Tibial nerve (tissue), 4 donors: ENCODE data around the gene TRIP6. TPM values are rescaled to one million over a fixed set of nuclear protein-coding genes. Genes with fewer than 3 reads are reported as not detected.

Source experiments
- DNase-seq, 2 donors: peaks; one replicate each; pipeline ENCODE4 v3.0.0-alpha.2; 2019; ENCODE audit warnings: low spot score in 2 of 2
- H3K27ac ChIP-seq, 4 donors: fragments of 200-600 bp; sonication (generic) in 3 of 4; one replicate each; pipeline ENCODE4 v1.5.1; 2017 to 2019; ENCODE audit warnings: mild to moderate bottlenecking in 1 of 4
- H3K27me3 ChIP-seq, 2 donors: fragments of 200-600 bp; sonication (generic) in 1 of 2; one replicate each; pipeline versions ENCODE4 v1.5.1 to v1.6.0; 2017 to 2019
- H3K36me3 ChIP-seq, 3 donors: fragments of 200-600 bp; sonication (generic); one replicate each; pipeline ENCODE4 v1.5.1; 2018 to 2019
- H3K4me1 ChIP-seq, 4 donors: fragments of 200-600 bp; sonication (generic) in 3 of 4; one replicate each; pipeline ENCODE4 v1.5.1; 2017 to 2019
- H3K4me3 ChIP-seq, 4 donors: fragments of 200-600 bp; sonication (generic) in 3 of 4; one replicate each; pipeline ENCODE4 v1.5.1; 2017 to 2019; ENCODE audit warnings: mild to moderate bottlenecking in 1 of 4, moderate library complexity in 1 of 4
- H3K9me3 ChIP-seq, 4 donors: fragments of 200-600 bp; sonication (generic) in 3 of 4; one replicate each; pipeline ENCODE4 v1.5.1; 2017 to 2019
- CTCF ChIP-seq, 5 experiments: fragments of 200-600 bp in 3 of 5; fragments of 450-650 bp in 2 of 5; sonication (generic) in 3 of 5; IDR thresholded peaks; one replicate each; pipeline ENCODE4 v1.5.1; 2016 to 2019; ENCODE audit warnings: antibody characterized with exemption in 5 of 5, mild to moderate bottlenecking in 3 of 5, moderate library complexity in 2 of 5
- EP300 ChIP-seq, 2 donors: sonication (generic); formaldehyde crosslinking; IDR thresholded peaks; one replicate each; pipeline ENCODE4 v1.6.1; 2017; ENCODE audit warnings: antibody characterized with exemption in 2 of 2, mild to moderate bottlenecking in 1 of 2
- POLR2A ChIP-seq, 2 donors: fragments of 450-650 bp; IDR thresholded peaks; one replicate each; pipeline ENCODE4 v1.6.1; 2017; ENCODE audit warnings: antibody characterized with exemption in 2 of 2, mild to moderate bottlenecking in 2 of 2, moderate library complexity in 2 of 2
- WGBS, 2 donors: methylation state at CpG; one replicate each; pipeline ENCODE4 v1.1.5; 2018; 5-methylcytosine and 5-hydroxymethylcytosine counted together
- total RNA-seq, 4 donors: library from RNA; depleted of rRNA; stranded (reverse); fragments of >200 nt; gene quantifications; one replicate each; pipeline ENCODE4 v1.1.0, GENCODE V29; 2016

The TRIP6 gene
- total RNA-seq, 4 donors from 2014 or later: 63.9 to 119 (median 80.8) TPM

DNA sequence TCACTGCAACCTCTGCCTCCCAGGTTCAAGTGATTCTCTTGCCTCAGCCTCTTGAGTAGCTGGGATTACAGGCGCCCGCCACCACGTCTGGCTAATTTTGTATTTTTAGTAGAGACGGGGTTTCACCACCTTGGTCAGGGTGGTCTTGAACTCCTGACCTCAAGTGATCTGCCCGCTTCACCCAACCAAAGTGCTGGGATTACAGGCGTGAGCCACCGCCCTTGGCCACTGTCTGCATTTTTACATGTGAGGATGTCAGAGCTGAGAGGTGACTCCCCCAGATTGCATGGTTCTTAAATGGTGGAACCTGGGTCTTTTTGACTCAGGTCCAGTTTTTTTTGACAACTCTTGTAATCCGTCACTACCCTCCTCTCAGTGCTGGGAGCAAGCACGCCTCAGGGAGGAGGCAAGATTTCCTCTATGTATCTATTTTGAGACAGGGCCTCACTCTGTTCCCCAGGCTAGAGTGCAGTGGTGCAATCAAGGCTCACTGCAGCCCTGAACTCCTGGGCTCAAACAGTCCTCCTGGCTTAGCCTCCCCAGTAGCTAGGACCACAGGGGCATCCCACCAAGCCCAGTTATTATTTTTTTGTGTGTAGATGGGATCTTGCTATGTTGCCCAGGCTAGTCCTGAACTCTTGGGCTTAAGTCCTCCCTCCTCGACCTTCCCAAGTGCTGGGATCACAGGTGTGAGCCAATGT is 6.6 kb downstream of the TRIP6 start:
- WGBS, 2 donors: 88 to 92% methylated on average over 10 of the region's 10 CpGs
- DNase-seq: no peak
- Histone ChIP-seq H3K4me1 (peaks cover 0 to 54% (median 31%) of the 10 kb centered on the region in 4 donors), H3K4me3 (peak overlapping the region in 3 of 4 donors; percentile 49 to 97 (median 85)), H3K36me3 (peaks cover 0 to 59% (median 0%) of the 10 kb centered on the region in 3 donors), H3K9me3 (no peaks in the 10 kb centered on the region), H3K27ac (peak overlapping the region in 3 of 4 donors; percentile 95 to 98 (median 95)), H3K27me3 (no peaks in the 10 kb centered on the region)
- no peak for TF ChIP-seq POLR2A (IDR thresholded peaks at IDR 0.05)
- TF ChIP-seq EP300 (IDR thresholded peaks at IDR 0.05): no peak
- no peak for TF ChIP-seq CTCF (IDR thresholded peaks at IDR 0.05)

- peaks cover 0 to 54% (median 26%) of the 10 kb centered on the region in 4 donors for H3K4me1 ChIP-seq
- H3K27me3 ChIP-seq: no peaks in the 10 kb centered on the region
- H3K27ac ChIP-seq: peak overlapping the region; percentile 84 to 98 (median 95)
- DNase-seq: no peak
- peak overlapping the region; percentile 49 to 97 (median 88) for H3K4me3 ChIP-seq
- peaks cover 0 to 59% (median 0%) of the 10 kb centered on the region in 3 donors for H3K36me3 ChIP-seq
- no peak for TF ChIP-seq EP300 (IDR thresholded peaks at IDR 0.05)
- TF ChIP-seq CTCF (IDR thresholded peaks at IDR 0.05): no peak
- no peak for TF ChIP-seq POLR2A (IDR thresholded peaks at IDR 0.05)
- no peaks in the 10 kb centered on the region for H3K9me3 ChIP-seq
- WGBS, 2 donors: 47 to 48% methylated on average over 8 of the region's 8 CpGs
These were observed 7.1 kb downstream of the TRIP6 start for GRCh38 chr7:100874300-100874576.

DNA sequence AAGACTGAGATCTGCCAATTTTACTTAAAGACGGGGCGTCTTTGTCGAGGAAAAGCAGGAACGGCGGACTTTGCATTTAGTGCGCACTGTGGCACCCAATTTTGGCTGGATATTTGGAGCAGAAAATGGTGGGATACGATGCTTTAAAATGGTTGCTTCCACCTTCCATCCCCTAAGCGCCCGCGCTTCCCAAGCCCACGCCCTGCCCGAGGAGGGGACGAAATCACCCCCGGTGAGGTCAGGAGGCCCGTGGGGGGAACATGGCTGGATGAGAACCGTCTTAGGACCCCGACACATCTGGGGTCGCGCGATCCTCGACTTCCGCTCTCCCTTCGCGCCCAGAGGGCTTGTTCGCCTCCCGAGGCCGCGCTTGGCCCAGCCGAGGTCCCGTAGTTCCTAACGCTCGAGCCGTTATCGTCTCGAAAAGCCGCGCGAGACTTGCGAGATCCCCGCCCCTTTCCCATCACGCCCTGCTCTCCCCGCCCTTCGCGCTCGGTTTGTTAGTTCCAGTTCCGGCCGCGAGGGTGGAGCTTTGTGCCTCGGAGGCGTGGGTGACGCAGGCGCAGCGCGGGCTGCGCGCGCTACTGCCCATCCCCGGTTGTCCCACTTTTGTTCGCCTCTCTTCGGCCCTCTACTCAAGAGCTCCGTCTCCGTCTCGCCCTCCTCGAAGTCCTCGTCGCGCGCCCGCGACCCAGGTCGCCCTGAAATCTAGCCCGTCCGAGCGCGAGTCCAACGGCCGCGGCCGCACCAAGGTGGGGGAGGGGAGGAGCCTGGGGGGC is 7.6 kb downstream of the TRIP6 start, which contains the start of gene SRRT:
SRRT (plus strand) TSS at position 527 of the 779 bp plus-strand sequence. CDS start 488 bp downstream, outside the sequence.
- 2 to 4% methylated on average over 37 to 74 of the region's 79 CpGs for WGBS, 2 donors
- TF ChIP-seq EP300 (IDR thresholded peaks at IDR 0.05) (peak; percentile 93 to 100), POLR2A (IDR thresholded peaks at IDR 0.05) (peak; percentile 94 to 98), CTCF (IDR thresholded peaks at IDR 0.05) (peak; percentile 39 to 97 (median 54))
- Histone ChIP-seq H3K27me3 (no peaks in the 10 kb centered on the region), H3K4me3 (peak within 1 kb of the TSS; percentile 85 to 97 (median 94)), H3K9me3 (no peaks in the 10 kb centered on the region), H3K36me3 (peaks cover 0 to 61% (median 0%) of the 10 kb centered on the region in 3 donors), H3K4me1 (peaks cover 0 to 53% (median 26%) of the 10 kb centered on the region in 4 donors), H3K27ac (peak within 1 kb of the TSS; percentile 84 to 98 (median 95))
- peak; percentile 98 to 99 for DNase-seq

DNA sequence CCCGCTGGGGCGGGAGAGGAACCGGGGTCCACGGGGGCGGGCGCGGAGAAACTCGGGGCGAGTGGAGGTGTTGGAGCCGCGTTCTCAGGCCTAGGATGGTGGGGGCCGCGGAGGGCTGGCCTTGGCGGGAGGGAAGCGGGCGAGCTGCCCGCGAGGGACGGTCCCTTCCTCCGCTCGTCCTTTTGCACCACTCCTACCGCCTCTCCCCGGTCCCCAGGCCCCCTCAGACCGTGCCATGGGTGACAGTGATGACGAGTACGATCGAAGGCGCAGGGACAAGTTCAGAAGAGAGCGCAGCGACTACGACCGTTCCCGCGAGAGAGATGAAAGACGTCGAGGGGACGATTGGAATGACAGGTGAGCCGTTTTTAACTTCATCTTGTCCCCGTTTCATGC is 8.2 kb downstream of the TRIP6 start:
- no peak for TF ChIP-seq CTCF (IDR thresholded peaks at IDR 0.05)
- TF ChIP-seq EP300 (IDR thresholded peaks at IDR 0.05): no peak
- TF ChIP-seq POLR2A (IDR thresholded peaks at IDR 0.05): no peak
- H3K4me1 ChIP-seq: peaks cover 0 to 58% (median 26%) of the 10 kb centered on the region in 4 donors
- peaks cover 0 to 62% (median 0%) of the 10 kb centered on the region in 3 donors for H3K36me3 ChIP-seq
- DNase-seq: no peak
- peak overlapping the region; percentile 85 to 97 (median 94) for H3K4me3 ChIP-seq
- peak overlapping the region; percentile 84 to 98 (median 95) for H3K27ac ChIP-seq
- H3K27me3 ChIP-seq: no peaks in the 10 kb centered on the region
- 0 to 1% methylated on average over 25 to 33 of the region's 39 CpGs for WGBS, 2 donors
- no peaks in the 10 kb centered on the region for H3K9me3 ChIP-seq

- Histone ChIP-seq H3K9me3 (no peaks in the 10 kb centered on the region), H3K36me3 (peaks cover 6 to 59% (median 19%) of the 10 kb centered on the region in 3 donors), H3K27ac (no peak overlapping the region), H3K4me1 (peaks cover 0 to 68% (median 26%) of the 10 kb centered on the region in 4 donors), H3K27me3 (no peaks in the 10 kb centered on the region), H3K4me3 (no peak overlapping the region)
- WGBS, 2 donors: 71 to 74% methylated on average over 7 of the region's 7 CpGs
- no peak for DNase-seq
- TF ChIP-seq POLR2A (IDR thresholded peaks at IDR 0.05) (no peak), CTCF (IDR thresholded peaks at IDR 0.05) (no peak), EP300 (IDR thresholded peaks at IDR 0.05) (no peak)
These were observed 10.8 kb downstream of the TRIP6 start for GRCh38 chr7:100878013-100878412.
